Astrocyte of the cerebellum (primary cell): ENCODE results near the gene KRT25.

Source experiments
- DNase-seq: peaks from one replicate; pipeline ENCODE4 v3.0.0-alpha.2; 2011; ENCODE audit warnings: low read depth
- H3K4me3 ChIP-seq: 2 replicates; pipeline ENCODE4 v1.5.1; 2011; ENCODE audit warnings: mild to moderate bottlenecking, low read depth, low read length, moderate library complexity
- CTCF ChIP-seq: IDR thresholded peaks from 2 replicates; pipeline ENCODE4 v1.5.1; 2012; ENCODE audit warnings: low read length, low read depth, moderate library complexity, mild to moderate bottlenecking; ENCODE audit errors: missing control alignments
- in situ Hi-C: cut with HindIII; loops from 2 replicates; pipeline ENCODE4 v1.10.0; 2017; ENCODE audit warnings: low sequenced_read_pairs

Gene KRT25

GRCh38 chr17:40722241-40722640 is 32.9 kb downstream of the KRT25 start:
- in situ Hi-C loops = no loop called here
- no peak overlapping the region for H3K4me3 ChIP-seq
- no peak for DNase-seq
- no peak for TF ChIP-seq CTCF

- no peak overlapping the region for H3K4me3 ChIP-seq
- DNase-seq = no peak
- in situ Hi-C loops = no loop called here
- no peak for TF ChIP-seq CTCF
Measured at GRCh38 chr17:40720899-40721298, 34.2 kb downstream of the KRT25 start.

GRCh38 chr17:40718930-40719329 is 36.2 kb downstream of the KRT25 start:
- DNase-seq = no peak
- in situ Hi-C loops = no loop called here
- TF ChIP-seq CTCF = no peak
- no peak overlapping the region for H3K4me3 ChIP-seq

- DNase-seq = no peak
- H3K4me3 ChIP-seq = no peak overlapping the region
- no peak for TF ChIP-seq CTCF
- in situ Hi-C loops = no loop called here
Measured at GRCh38 chr17:40717776-40718175, 37.4 kb downstream of the KRT25 start.

- in situ Hi-C loops = no loop called here
- TF ChIP-seq CTCF = peak; percentile 20
- no peak overlapping the region for H3K4me3 ChIP-seq
Measured at GRCh38 chr17:40714473-40714872, 40.7 kb downstream of the KRT25 start.

GRCh38 chr17:40707745-40708144 is 47.4 kb downstream of the KRT25 start:
- no peak overlapping the region for H3K4me3 ChIP-seq
- in situ Hi-C loops = no loop called here
- no peak for DNase-seq
- TF ChIP-seq CTCF = no peak

More at GRCh38 chr17:40714473-40714872, 40.7 kb downstream of the KRT25 start:
- no peak for DNase-seq

- H3K4me3 ChIP-seq = no peak overlapping the region
- no peak for TF ChIP-seq CTCF
- in situ Hi-C loops = no loop called here
- DNase-seq = no peak
Measured at GRCh38 chr17:40705584-40705983, 49.5 kb downstream of the KRT25 start.
